HG03457 (cell line): ENCODE measurements around the gene UPF2.
"Not testable (repeated sequence)": the region's sequence is repeated elsewhere in the genome, so short reads cannot be mapped to it uniquely, and the experiment has no call there.

ENCODE experiments used
- ATAC-seq: cut with Tn5 transposase; IDR thresholded peaks from one replicate; pipeline ENCODE4 v1.9.1; 2021; ENCODE audit warnings: moderate number of reproducible peaks; ENCODE audit not compliant: unreplicated experiment

Gene UPF2

GRCh38 chr10:11975795-11976194 lies 66.8 kb downstream of the UPF2 start:
- ATAC-seq: no peak

DNA sequence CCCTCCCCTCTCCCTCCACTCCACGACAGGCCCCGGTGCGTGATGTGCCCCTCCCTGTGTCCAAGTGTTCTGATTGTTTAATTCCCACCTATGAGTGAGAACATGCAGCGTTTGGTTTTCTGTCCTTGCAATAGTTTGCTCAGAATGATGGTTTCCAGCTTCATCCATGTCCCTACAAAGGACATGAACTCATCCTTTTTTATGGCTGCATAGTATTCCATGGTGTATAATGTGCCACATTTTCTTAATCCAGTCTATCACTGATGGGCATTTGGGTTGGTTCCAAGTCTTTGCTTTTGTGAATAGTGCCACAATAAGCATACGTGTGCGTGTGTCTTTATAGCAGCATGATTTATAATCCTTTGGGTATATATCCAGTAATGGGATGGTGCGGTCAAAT lies 70.1 kb downstream of the UPF2 start:
- not testable (repeated sequence) for ATAC-seq

DNA sequence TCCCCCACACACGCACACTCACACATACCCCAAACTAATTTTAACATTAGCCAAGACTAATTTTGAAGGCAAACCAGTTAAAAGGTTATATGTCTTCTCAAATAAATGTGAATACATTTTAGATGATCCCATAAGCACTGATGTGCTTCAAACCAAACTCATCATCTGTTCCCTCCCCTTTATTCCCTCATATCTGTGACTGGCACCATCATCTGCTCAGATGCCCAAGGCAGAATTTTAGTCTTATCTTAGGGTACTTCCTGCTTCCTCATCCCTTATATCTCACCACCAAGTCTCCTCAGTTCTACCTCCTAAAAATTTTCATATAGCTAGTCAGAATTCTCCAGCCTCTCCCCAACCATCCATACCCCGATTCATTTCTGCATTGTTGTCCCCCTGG lies 80.4 kb downstream of the UPF2 start:
- ATAC-seq: no peak

DNA sequence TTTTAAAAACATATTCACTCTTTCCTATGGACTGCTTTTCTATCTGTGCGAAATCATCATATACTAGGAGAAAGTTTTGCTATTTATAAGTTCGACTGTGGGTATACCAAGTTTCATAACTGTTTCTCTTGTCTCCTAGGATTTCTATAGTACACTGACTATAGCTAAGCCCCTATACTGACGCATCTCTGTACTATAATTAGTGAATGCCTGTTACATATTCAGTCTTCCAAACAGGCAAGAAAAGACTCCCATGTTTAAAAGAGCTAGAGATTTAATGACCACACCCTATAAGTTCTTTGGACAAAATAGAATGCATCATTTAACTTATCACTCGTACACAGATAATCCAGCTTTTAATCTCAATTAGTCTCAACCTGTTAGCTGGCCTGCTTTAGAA lies 80.8 kb downstream of the UPF2 start:
- ATAC-seq: no peak

DNA sequence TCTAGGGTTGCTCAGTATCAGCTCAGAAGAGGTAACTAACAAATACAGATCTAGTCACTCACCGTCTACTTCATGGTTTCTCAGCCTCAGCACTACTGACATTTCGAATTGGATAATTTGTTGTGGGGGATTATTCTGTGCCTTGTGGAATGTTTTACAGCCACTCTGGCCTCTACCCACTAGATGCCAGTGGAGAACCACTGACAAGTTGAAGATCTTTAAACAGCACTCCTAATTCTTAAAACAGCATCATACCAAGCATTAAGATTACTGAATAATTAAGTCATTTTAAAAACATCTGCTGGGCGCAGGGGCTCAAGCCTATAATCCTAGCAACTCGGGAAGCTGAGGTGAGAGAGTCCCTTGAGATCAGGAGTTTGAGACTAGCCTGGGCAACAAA lies 82.6 kb downstream of the UPF2 start:
- no peak for ATAC-seq

DNA sequence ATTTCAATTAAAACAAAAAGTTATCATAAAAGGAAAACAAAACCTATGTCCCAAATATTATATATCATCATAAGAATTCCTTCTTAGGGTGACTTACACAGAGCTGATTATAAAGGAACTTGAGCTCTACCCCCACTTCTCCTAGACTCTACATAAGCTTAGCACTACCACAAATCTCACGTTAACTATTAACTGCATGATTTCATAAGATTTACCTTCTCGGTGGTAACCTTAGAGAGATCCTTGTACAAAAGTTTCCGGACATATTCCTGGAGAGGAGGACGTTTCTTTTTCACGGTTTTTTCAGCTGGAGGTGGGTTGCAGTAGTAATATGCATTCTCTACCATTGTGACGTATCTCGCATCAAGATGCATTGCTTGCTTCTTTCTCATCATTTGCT lies 83.7 kb downstream of the UPF2 start:
- no peak for ATAC-seq

- ATAC-seq: no peak
Observed at GRCh38 chr10:11951695-11952094, 90.9 kb downstream of the UPF2 start.

GRCh38 chr10:11950325-11951018 lies 92.1 kb downstream of the UPF2 start:
- ATAC-seq: no peak

GRCh38 chr10:11949152-11949551 lies 93.5 kb downstream of the UPF2 start:
- no peak for ATAC-seq

DNA sequence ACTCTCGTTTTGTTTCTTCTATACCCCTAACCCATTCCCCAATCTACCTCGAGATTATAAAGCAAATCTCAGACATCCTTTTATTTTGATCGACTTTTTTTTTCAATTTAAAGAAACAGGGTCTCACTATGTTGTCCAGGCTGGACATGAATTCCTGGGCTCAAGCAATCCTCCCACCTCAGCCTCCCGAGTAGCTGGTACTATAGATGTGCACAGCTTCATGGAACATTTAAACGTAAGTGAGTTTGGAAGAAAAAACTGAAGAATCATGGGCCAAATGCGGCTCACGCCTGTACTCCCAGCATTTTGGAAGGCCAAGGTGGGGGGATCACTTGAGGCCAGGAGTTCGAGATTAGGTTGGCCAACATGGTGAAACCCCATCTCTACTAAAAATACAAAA lies 96.0 kb downstream of the UPF2 start:
- no peak for ATAC-seq

GRCh38 chr10:11936389-11937152 lies 106.0 kb downstream of the UPF2 start:
- no peak for ATAC-seq

DNA sequence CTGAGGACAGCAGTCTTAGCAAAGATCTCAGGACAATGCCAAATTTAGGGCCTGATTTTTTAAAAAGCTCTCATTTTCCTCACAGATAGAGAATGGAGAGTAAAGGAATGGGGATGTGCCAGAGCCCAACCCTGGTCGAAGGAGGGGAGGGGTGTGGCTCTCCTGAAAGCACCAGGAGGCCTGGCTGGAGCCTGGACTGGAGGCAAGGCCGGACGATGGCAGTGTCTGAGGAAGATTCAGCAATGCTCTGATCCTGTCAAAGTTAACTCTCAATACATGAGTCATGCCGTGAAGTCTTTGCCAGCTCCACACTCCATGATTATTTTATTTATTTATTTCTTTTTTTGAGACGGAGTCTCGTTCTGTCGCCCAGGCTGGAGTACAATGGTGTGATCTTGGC lies 108.3 kb downstream of the UPF2 start:
- ATAC-seq: no peak

GRCh38 chr10:11933577-11934223 lies 108.9 kb downstream of the UPF2 start:
- ATAC-seq: no peak

DNA sequence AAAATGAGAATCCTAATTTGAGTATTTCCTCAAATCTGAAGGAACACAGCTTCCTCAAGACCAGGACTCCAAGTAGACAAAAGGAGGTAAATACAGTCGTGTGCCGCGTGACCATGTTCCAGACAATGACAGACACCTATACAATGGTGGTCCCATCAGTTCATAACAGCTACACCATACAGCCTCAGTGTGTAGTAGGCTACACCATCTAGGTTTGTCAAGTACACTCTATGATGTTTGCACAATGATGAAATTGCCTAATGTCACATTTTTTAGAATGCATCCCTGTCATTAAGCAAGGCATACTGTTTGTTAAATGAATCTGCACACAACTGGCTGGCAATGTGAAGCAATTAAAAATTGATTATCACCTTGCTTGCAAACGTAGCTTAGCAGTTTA lies 111.6 kb downstream of the UPF2 start:
- ATAC-seq: no peak

GRCh38 chr10:11930312-11930978 lies 112.2 kb downstream of the UPF2 start:
- ATAC-seq: no peak

- ATAC-seq: no peak
Observed at GRCh38 chr10:11927746-11928145, 114.9 kb downstream of the UPF2 start.

DNA sequence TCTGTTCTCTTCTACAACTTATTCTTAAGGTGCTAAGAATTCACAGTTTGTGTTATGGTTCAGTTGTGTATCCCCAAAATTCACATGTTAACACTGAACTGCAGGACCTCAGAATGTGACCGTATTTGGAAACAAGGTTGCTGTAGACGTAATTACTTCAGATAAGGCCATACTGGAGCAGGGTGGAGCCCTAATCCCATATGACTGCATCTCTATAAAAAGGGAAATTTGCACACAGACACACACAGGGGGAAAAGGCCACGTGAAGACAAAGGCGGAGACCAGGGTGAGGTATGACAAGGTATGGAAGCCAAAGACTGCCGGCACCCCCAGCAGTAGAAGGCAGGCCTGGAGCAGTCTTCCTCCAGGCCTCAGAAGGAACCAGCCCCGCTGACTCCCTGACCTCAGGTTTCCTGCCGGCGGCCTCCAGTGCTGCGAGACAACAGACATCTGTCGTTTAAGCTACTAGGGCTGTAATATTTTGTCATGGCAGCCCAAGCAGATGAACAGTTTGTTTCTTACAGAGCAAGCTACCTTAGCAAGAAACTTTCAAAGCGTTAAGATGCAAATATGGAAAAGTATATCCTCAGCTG lies 120.7 kb downstream of the UPF2 start:
- no peak for ATAC-seq

- ATAC-seq: no peak
Observed at GRCh38 chr10:11919271-11919670, 123.3 kb downstream of the UPF2 start.

- no peak for ATAC-seq
Observed at GRCh38 chr10:11918384-11918783, 124.2 kb downstream of the UPF2 start.

DNA sequence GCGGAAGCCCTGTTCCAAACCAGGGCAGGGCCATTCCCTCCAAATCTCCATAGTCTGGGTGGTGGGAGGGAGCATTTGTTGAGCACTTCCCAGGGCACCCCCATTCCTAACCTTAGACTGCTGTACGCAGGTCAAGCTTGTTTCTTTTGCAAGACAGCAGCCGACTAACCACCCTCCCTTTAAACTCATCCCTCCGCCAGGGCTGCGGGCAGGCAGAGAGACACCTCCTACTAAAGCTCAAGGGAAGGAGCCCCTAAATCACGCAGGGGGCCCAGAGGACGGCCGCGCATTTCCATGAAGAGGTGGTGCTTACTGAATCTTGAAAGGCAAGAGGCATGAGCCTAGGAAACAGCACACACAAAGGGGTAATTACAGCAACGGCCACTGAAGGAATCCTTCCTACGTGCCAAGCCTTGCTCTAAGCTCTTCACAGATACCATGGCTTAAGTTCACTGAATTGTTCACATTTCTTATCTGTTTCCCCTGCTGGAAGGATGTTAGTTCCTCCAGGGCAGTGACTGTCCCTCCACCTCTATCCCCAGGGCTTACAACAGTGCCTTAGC lies 129.4 kb downstream of the UPF2 start:
- ATAC-seq: no peak

DNA sequence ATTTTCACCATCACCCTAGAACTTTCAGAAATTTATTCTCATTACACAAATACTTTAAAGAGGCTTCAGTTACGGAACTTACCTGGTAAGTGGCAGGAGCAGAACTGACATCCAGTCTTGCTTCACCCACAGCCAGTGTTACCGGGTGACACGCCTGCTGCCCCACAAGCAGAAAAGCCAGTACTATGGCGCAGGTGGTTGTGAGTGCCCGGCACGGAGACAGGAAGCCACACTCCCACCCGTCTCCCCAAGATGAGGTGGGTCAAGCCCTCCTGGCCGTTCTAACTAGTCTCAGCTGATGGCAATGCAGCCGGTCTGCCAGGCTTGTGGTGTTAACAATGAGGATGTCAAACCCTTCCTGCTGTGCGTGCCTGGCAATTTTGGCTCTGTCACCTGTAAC lies 132.5 kb downstream of the UPF2 start:
- no peak for ATAC-seq
